Spleen (tissue), 11 donors: ENCODE results near the gene MAPK13. TPM values are rescaled to one million over a fixed set of nuclear protein-coding genes. Genes with fewer than 3 reads are reported as not detected.

Experiments
- DNase-seq: peaks from one replicate; pipeline ENCODE4 v3.0.0-alpha.2; 2020
- H3K27ac ChIP-seq, 8 donors: fragments of 200-600 bp; sonication (generic) in 7 of 8; 1 replicate in 4 of 8; 2 replicates in 4 of 8; pipeline versions ENCODE4 v1.5.0 to v1.8.0; 2016 to 2021; ENCODE audit warnings: inconsistent platforms in 4 of 8, mild to moderate bottlenecking in 4 of 8, moderate library complexity in 1 of 8
- H3K27me3 ChIP-seq, 7 donors: fragments of 200-600 bp; sonication (generic) in 6 of 7; replicated peaks in 1 of 7; 1 replicate in 4 of 7; 2 replicates in 3 of 7; pipeline versions ENCODE4 v1.5.0 to v1.8.0; 2016 to 2021; ENCODE audit warnings: inconsistent platforms in 3 of 7, mild to moderate bottlenecking in 1 of 7
- H3K36me3 ChIP-seq, 6 donors: fragments of 200-600 bp; sonication (generic) in 5 of 6; 1 replicate in 4 of 6; 2 replicates in 2 of 6; pipeline versions ENCODE4 v1.5.0 to v1.8.0; 2016 to 2021; ENCODE audit warnings: inconsistent platforms in 2 of 6
- H3K4me1 ChIP-seq, 6 donors: fragments of 200-600 bp; sonication (generic) in 5 of 6; 1 replicate in 3 of 6; 2 replicates in 3 of 6; pipeline versions ENCODE4 v1.5.0 to v1.8.0; 2016 to 2021; ENCODE audit warnings: inconsistent platforms in 3 of 6
- H3K4me3 ChIP-seq, 8 donors: fragments of 200-600 bp; sonication (generic) in 7 of 8; 1 replicate in 4 of 8; 2 replicates in 4 of 8; pipeline versions ENCODE4 v1.5.0 to v1.8.0; 2016 to 2021; ENCODE audit warnings: inconsistent platforms in 4 of 8, mild to moderate bottlenecking in 4 of 8, moderate library complexity in 2 of 8
- H3K9me3 ChIP-seq, 8 donors: fragments of 200-600 bp; sonication (generic) in 7 of 8; 1 replicate in 4 of 8; 2 replicates in 4 of 8; pipeline versions ENCODE4 v1.5.0 to v1.8.0; 2016 to 2021; ENCODE audit warnings: inconsistent platforms in 4 of 8
- CTCF ChIP-seq, 11 experiments: fragments of 200-600 bp in 7 of 11; fragments of 450-650 bp in 4 of 11; sonication (generic) in 4 of 11; IDR thresholded peaks in 8 of 11; conservative IDR thresholded peaks in 3 of 11; 1 replicate in 7 of 11; 2 replicates in 4 of 11; pipeline versions ENCODE4 v1.4.0 to v1.8.0; 2016 to 2021; ENCODE audit warnings: antibody characterized with exemption in 11 of 11, inconsistent platforms in 4 of 11, mild to moderate bottlenecking in 1 of 11
- POLR2A ChIP-seq, 3 donors: fragments of 450-650 bp; IDR thresholded peaks; one replicate each; pipeline ENCODE4 v1.5.1; 2017; ENCODE audit warnings: antibody characterized with exemption in 3 of 3, mild to moderate bottlenecking in 1 of 3
- POLR2AphosphoS5 ChIP-seq, 3 donors: sonication (generic); formaldehyde crosslinking; IDR thresholded peaks; one replicate each; pipeline ENCODE4 v1.5.1; 2017; ENCODE audit warnings: antibody characterized with exemption in 3 of 3
- WGBS, 5 donors: extraction: QIAGEN DNeasy Blood & Tissue Kit in 3 of 5; methylation state at CpG; one replicate each; pipeline versions ENCODE4 v1.1.5 to v1.1.7; 2013 to 2018; 5-methylcytosine and 5-hydroxymethylcytosine counted together
- intact Hi-C: fragments of 100-400 bp; cut with DNase I; formaldehyde crosslinking; loops from one replicate; pipeline ENCODE4 v1.15.0; 2023; ENCODE audit warnings: low total_unique reads
- polyA plus RNA-seq, 3 donors: library from polyadenylated mRNA; stranded (reverse); fragments of 200-250 nt; gene quantifications; one replicate each; pipeline ENCODE4 v1.2.1, GENCODE V29; 2013
- total RNA-seq, 7 donors: library from RNA; depleted of rRNA in 3 of 7; stranded (reverse); fragments of >200 nt in 3 of 7; fragmentation: NEBNext Ultra II Directional in 4 of 7; extraction: Animal tissue kit (Norgen Biotek cat#: 25700) in 4 of 7; gene quantifications; one replicate each; pipeline versions ENCODE4 v1.1.0 to v1.2.1, GENCODE V29; 2016 to 2021
- donor health status: healthy with polysubstance abuse.
- donor health status: DM: no; HTN: no; CAD: no; lungs with moderate emphysema.
- donor health status: DM: no; HTN: no; CAD: no.
- donor health status: Bipolar disorder and iron deficiency.
- donor health status: healthy.
- donor health status: DM: no; HTN: no; CAD: no.
- donor health status: DM: yes; HTN: yes; CAD: no.

MAPK13 gene
- total and polyA plus RNA-seq, 10 donors = 6.2 to 30.0 (median 17.7) TPM

GRCh38 chr6:36187446-36187845, 57.1 kb downstream of the MAPK13 start:
- Histone ChIP-seq H3K4me3 (no peak overlapping the region), H3K27ac (no peak overlapping the region), H3K4me1 (peaks cover 0 to 6% (median 0%) of the 10 kb centered on the region in 6 donors), H3K27me3 (no peaks in the 10 kb centered on the region), H3K9me3 (peaks cover 0 to 8% (median 5%) of the 10 kb centered on the region in 8 donors), H3K36me3 (no peaks in the 10 kb centered on the region)
- WGBS, 5 donors = 50 to 70% (median 55%) methylated on average over 2 of the region's 2 CpGs
- TF ChIP-seq POLR2A (IDR thresholded peaks at IDR 0.05) (no peak), POLR2AphosphoS5 (IDR thresholded peaks at IDR 0.05) (no peak), CTCF (IDR thresholded peaks at IDR 0.05 in 8 of 11, conservative IDR thresholded peaks at IDR 0.05 in 3 of 11) (no peak)
- intact Hi-C loops = no loop called here
- no peak for DNase-seq

Other genes starting within 250 kb of the MAPK13 start
- gene SRPK1, start 209.4 kb upstream of the MAPK13 start, total RNA-seq = 100 to 1,000 TPM in 3 of 7 donors, 10 to 100 TPM in 4; 50.6 to 140 (median 86.9) TPM
- gene SRPK1, start 209.4 kb upstream of the MAPK13 start, polyA plus RNA-seq = 10 to 100 TPM in 2 of 3 donors, 1 to 10 TPM in 1; 8.8 to 14.2 (median 11.2) TPM
- gene SLC26A8, start 105.9 kb upstream of the MAPK13 start, total RNA-seq = 1 to 10 TPM; 1.8 to 7.8 (median 3.6) TPM
- gene SLC26A8, start 105.9 kb upstream of the MAPK13 start, polyA plus RNA-seq = under 1 TPM; 0.11 to 0.28 (median 0.13) TPM
- gene MAPK14, start 102.7 kb upstream of the MAPK13 start, total RNA-seq = 100 to 1,000 TPM in 4 of 7 donors, 10 to 100 TPM in 3; 82.2 to 242 (median 119) TPM
- gene MAPK14, start 102.7 kb upstream of the MAPK13 start, polyA plus RNA-seq = 10 to 100 TPM; 13.9 to 24.7 (median 14.3) TPM
- gene BRPF3, start 66.2 kb downstream of the MAPK13 start, total RNA-seq = 10 to 100 TPM; 30.8 to 42.7 (median 33.0) TPM
- 1 to 10 TPM; 2.4 to 7.5 (median 3.2) TPM for gene BRPF3, start 66.2 kb downstream of the MAPK13 start, polyA plus RNA-seq
- 1 to 10 TPM in 5 of 7 donors, under 1 TPM in 2; 0.52 to 3.7 (median 1.1) TPM for gene PNPLA1, start 139.5 kb downstream of the MAPK13 start, total RNA-seq
- under 1 TPM; 0.05 to 0.38 (median 0.13) TPM for gene PNPLA1, start 139.5 kb downstream of the MAPK13 start, polyA plus RNA-seq
- not detected for gene BNIP5, start 206.4 kb downstream of the MAPK13 start, total RNA-seq
- gene BNIP5, start 206.4 kb downstream of the MAPK13 start, polyA plus RNA-seq = under 1 TPM in 1 of 3 donors, not detected in 2; 0.05 TPM